HepG2 (cell line): Measurements from ENCODE around the gene BOLA3. TPM values are rescaled to one million over a fixed set of nuclear protein-coding genes. Genes with fewer than 3 reads are reported as not detected.
A peak's percentile ranks its signal among the peaks of the same experiment; 100 is the strongest.

Experiments
- KIAA2018 ChIP-seq: sonication (generic); formaldehyde crosslinking; IDR thresholded peaks from 2 replicates; pipeline ENCODE4 v1.5.0; 2020; ENCODE audit warnings: mild to moderate bottlenecking, missing genetic modification reagents, borderline replicate concordance
- NCOR1 ChIP-seq: fragments of 200-600 bp; sonication (generic); IDR thresholded peaks from 2 replicates; pipeline ENCODE4 v1.7.0; 2017; ENCODE audit warnings: antibody characterized with exemption, low read length, borderline replicate concordance
- NFKBIZ ChIP-seq: IDR thresholded peaks from 2 replicates; pipeline ENCODE4 v1.6.1; 2018; ENCODE audit warnings: missing genetic modification reagents, missing compliant biosample characterization
- PPARG ChIP-seq: conservative IDR thresholded peaks from 2 replicates; pipeline ENCODE4 v1.6.1; 2016; ENCODE audit warnings: missing biosample characterization, missing genetic modification reagents
- SCMH1 ChIP-seq: sonication (generic); formaldehyde crosslinking; IDR thresholded peaks from 2 replicates; pipeline ENCODE4 v1.9.0; 2021; ENCODE audit warnings: missing genetic modification reagents, mild to moderate bottlenecking, borderline replicate concordance
- SOX6 ChIP-seq, 2 experiments: fragments of 450-650 bp in 1 of 2; sonication (generic) in 1 of 2; formaldehyde crosslinking in 1 of 2; IDR thresholded peaks; 2 replicates each; pipeline versions ENCODE4 v1.4.0 to v1.6.1; 2017 to 2020; ENCODE audit warnings: antibody characterized with exemption in 1 of 2, mild to moderate bottlenecking in 1 of 2, missing genetic modification reagents in 1 of 2
- SUZ12 ChIP-seq: fragments of 150-350 bp; IDR thresholded peaks from 2 replicates; pipeline ENCODE4 v1.6.1; 2014; ENCODE audit warnings: low read depth, low read length
- TARDBP ChIP-seq: sonication (generic); formaldehyde crosslinking; IDR thresholded peaks from 2 replicates; pipeline ENCODE4 v1.8.0; 2022; ENCODE audit warnings: mild to moderate bottlenecking, missing genetic modification reagents
- TGIF2 ChIP-seq: IDR thresholded peaks from 2 replicates; pipeline ENCODE4 v1.6.1; 2016; ENCODE audit warnings: control low read depth, missing compliant biosample characterization
- ZFAT ChIP-seq: sonication (generic); formaldehyde crosslinking; conservative IDR thresholded peaks from 2 replicates; pipeline ENCODE4 v1.8.1; 2023; ENCODE audit warnings: missing genetic modification reagents, inconsistent platforms
- ZNF10 ChIP-seq: sonication (generic); formaldehyde crosslinking; IDR thresholded peaks from 2 replicates; pipeline ENCODE4 v1.4.0; 2020; ENCODE audit warnings: mild to moderate bottlenecking, low read depth, missing genetic modification reagents, borderline replicate concordance
- ZNF251 ChIP-seq: sonication (generic); formaldehyde crosslinking; IDR thresholded peaks from 2 replicates; pipeline ENCODE4 v1.9.0; 2021; ENCODE audit warnings: mild to moderate bottlenecking, missing genetic modification reagents
- polyA plus RNA-seq, 8 experiments: library from polyadenylated mRNA; depleted of rRNA in 3 of 8; stranded (reverse) in 7 of 8; unstranded in 1 of 8; fragments of >200 nt; fragmentation: Illumina TruSeq in 4 of 8; extraction: Trizol in 4 of 8; gene quantifications; 2 replicates each; pipeline versions ENCODE4 v1.2.1 to v1.2.3, GENCODE V29; 2011 to 2016; ENCODE audit warnings: low read depth in 4 of 8, missing spikeins in 1 of 8, mixed read lengths in 1 of 8; ENCODE audit not compliant: insufficient read depth in 1 of 8
- total RNA-seq, 5 experiments: library from RNA; depleted of rRNA; stranded (reverse); fragments of >200 nt; fragmentation: Illumina TruSeq; extraction: Trizol; gene quantifications; 2 replicates each; pipeline ENCODE4 v1.2.3, GENCODE V29; 2016; ENCODE audit warnings: low read depth in 1 of 5
- TF ChIP-seq, protein P1 (sequence below): sonication (generic); formaldehyde crosslinking; IDR thresholded peaks from 2 replicates; pipeline ENCODE4 v1.9.0; 2021; ENCODE audit warnings: mild to moderate bottlenecking, missing genetic modification reagents

BOLA3 gene
- total and polyA plus RNA-seq, 2 of the 13 experiments (the other 11 are each of a cell fraction or from before 2014, with no cell fraction given) = 89.7 to 170 TPM

DNA sequence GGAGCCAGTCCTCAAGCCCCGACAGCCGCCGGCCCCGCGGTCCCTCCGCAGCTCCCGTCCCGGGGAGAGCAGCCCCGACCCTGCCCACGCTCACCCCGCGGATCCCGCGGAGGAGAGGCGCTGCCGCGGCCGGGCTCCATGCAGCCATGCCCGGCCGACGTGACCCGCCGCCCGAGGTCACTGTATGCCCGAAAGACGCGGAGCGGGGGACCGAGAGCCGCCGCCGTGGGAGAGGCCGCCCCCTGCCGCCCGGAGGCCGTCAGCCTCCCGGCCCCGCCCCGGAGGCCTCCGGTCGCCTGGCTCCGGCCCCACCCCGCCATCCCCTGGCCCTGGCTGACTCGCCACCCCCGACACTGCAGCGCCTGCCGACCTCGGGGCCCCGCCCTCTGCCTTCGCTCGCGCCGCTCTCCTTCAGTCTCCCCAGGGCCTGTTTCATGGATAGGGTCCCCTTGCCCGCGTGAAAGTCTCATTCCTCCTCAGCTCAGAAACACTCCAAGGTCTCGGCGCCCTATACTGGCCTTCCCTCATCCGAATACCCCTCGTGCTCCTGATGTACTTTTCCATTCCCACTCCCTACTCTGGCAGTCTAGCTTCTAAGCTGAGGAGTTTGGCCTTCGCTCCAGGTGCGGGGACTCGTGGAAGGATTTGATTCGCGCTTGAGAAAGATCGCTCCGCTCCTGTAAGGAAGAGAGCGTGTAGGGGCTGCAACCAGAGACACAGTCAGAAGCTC is at the start of gene BOLA3 (continued):
- TF ChIP-seq, protein P1, sequence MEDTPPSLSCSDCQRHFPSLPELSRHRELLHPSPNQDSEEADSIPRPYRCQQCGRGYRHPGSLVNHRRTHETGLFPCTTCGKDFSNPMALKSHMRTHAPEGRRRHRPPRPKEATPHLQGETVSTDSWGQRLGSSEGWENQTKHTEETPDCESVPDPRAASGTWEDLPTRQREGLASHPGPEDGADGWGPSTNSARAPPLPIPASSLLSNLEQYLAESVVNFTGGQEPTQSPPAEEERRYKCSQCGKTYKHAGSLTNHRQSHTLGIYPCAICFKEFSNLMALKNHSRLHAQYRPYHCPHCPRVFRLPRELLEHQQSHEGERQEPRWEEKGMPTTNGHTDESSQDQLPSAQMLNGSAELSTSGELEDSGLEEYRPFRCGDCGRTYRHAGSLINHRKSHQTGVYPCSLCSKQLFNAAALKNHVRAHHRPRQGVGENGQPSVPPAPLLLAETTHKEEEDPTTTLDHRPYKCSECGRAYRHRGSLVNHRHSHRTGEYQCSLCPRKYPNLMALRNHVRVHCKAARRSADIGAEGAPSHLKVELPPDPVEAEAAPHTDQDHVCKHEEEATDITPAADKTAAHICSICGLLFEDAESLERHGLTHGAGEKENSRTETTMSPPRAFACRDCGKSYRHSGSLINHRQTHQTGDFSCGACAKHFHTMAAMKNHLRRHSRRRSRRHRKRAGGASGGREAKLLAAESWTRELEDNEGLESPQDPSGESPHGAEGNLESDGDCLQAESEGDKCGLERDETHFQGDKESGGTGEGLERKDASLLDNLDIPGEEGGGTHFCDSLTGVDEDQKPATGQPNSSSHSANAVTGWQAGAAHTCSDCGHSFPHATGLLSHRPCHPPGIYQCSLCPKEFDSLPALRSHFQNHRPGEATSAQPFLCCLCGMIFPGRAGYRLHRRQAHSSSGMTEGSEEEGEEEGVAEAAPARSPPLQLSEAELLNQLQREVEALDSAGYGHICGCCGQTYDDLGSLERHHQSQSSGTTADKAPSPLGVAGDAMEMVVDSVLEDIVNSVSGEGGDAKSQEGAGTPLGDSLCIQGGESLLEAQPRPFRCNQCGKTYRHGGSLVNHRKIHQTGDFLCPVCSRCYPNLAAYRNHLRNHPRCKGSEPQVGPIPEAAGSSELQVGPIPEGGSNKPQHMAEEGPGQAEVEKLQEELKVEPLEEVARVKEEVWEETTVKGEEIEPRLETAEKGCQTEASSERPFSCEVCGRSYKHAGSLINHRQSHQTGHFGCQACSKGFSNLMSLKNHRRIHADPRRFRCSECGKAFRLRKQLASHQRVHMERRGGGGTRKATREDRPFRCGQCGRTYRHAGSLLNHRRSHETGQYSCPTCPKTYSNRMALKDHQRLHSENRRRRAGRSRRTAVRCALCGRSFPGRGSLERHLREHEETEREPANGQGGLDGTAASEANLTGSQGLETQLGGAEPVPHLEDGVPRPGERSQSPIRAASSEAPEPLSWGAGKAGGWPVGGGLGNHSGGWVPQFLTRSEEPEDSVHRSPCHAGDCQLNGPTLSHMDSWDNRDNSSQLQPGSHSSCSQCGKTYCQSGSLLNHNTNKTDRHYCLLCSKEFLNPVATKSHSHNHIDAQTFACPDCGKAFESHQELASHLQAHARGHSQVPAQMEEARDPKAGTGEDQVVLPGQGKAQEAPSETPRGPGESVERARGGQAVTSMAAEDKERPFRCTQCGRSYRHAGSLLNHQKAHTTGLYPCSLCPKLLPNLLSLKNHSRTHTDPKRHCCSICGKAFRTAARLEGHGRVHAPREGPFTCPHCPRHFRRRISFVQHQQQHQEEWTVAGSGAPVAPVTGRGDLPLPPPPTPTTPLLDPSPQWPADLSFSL (CRISPR knock-in tag) = 0 out of 2 replicates have a peak, but pooled peaks have one; percentile 25
- TF ChIP-seq NFKBIZ (CRISPR knock-in tag) (peak; percentile 19; the same call in 1 of the 2 replicates), ZNF251 (CRISPR knock-in tag) (0 out of 2 replicates have a peak, but pooled peaks have one; percentile 69), ZNF10 (CRISPR knock-in tag) (no peak), KIAA2018 (CRISPR knock-in tag) (no peak), SUZ12 (no peak), SOX6 (IDR thresholded peaks at IDR 0.05) (no peak), SOX6 (CRISPR knock-in tag; IDR thresholded peaks at IDR 0.05) (0 out of 2 replicates have a peak, but pooled peaks have one; percentile 13), ZFAT (CRISPR knock-in tag) (no peak), TARDBP (CRISPR knock-in tag) (peak; percentile 62), NCOR1 (no peak), TGIF2 (CRISPR knock-in tag) (peak; percentile 29; the same call in 1 of the 2 replicates), SCMH1 (CRISPR knock-in tag) (no peak), PPARG (CRISPR knock-in tag) (0 out of 2 replicates have a peak, but pooled peaks have one; percentile 52)
